LNCAP (cell line): Measurements from ENCODE around the gene ATG2B.

Source experiments
- TF ChIP-seq, protein P1 (sequence below): fragments of 450-650 bp; IDR thresholded peaks from 2 replicates; pipeline ENCODE4 v1.5.1; 2017; ENCODE audit warnings: mild to moderate bottlenecking

Gene ATG2B

GRCh38 chr14:96274543-96274942 is 88.6 kb downstream of the ATG2B start:
- TF ChIP-seq, protein P1, sequence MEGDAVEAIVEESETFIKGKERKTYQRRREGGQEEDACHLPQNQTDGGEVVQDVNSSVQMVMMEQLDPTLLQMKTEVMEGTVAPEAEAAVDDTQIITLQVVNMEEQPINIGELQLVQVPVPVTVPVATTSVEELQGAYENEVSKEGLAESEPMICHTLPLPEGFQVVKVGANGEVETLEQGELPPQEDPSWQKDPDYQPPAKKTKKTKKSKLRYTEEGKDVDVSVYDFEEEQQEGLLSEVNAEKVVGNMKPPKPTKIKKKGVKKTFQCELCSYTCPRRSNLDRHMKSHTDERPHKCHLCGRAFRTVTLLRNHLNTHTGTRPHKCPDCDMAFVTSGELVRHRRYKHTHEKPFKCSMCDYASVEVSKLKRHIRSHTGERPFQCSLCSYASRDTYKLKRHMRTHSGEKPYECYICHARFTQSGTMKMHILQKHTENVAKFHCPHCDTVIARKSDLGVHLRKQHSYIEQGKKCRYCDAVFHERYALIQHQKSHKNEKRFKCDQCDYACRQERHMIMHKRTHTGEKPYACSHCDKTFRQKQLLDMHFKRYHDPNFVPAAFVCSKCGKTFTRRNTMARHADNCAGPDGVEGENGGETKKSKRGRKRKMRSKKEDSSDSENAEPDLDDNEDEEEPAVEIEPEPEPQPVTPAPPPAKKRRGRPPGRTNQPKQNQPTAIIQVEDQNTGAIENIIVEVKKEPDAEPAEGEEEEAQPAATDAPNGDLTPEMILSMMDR = no peak

- TF ChIP-seq, protein P1 = no peak
Observed at GRCh38 chr14:96274122-96274521, 89.0 kb downstream of the ATG2B start.

GRCh38 chr14:96273629-96274028 is 89.5 kb downstream of the ATG2B start:
- TF ChIP-seq, protein P1 = no peak

GRCh38 chr14:96272777-96273473 is 90.2 kb downstream of the ATG2B start:
- TF ChIP-seq, protein P1 = no peak

GRCh38 chr14:96271421-96271762 is 91.7 kb downstream of the ATG2B start:
- TF ChIP-seq, protein P1 = no peak

DNA sequence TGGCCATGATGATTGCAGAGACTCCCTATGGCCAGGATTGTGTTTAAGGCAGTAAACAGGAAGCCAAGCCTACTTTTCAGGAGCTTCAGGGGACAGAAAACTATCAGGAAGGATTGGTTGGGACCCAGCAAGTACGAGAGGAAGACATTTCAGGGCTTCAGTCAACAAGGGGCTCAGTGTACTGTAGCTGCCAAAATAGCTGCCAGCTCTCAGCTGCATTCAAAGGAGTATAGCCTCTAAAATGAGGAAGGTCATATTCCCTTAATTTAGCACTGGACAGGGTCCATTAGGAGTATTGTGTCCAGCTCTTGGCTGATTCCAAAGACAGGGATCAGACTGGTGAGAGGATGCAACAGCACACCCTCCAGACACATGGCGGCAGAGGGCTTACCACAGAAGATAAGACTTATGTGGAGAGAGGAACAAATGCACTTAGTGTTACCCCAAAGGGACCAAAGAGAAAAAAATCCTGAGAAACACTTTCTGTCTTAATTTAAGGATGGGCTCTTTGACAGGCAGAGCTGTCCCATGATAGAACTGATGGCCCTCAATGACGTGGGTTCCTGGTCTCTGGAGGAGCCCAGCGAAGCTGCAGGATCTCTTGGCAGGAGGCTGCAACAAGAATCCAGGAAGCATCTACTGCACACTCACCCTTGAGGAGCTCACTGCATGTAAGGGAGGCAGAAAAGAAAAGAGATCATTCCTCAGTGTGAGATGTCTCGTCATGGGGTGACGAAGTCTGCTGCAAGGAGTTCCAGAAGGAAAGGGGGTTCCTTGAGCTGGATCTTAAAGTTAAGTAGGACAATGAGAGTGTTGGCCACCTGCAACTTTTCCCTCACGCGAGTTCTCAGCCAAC is 92.3 kb downstream of the ATG2B start:
- TF ChIP-seq, protein P1 = no peak

- TF ChIP-seq, protein P1 = no peak
Observed at GRCh38 chr14:96269359-96269710, 93.8 kb downstream of the ATG2B start.
